Mesendoderm (in vitro differentiated cells): ENCODE results near the gene FHAD1.

Experiments
- DNase-seq: peaks from one replicate; pipeline ENCODE4 v3.0.0; 2013
- H2AK5ac ChIP-seq: 2 replicates; pipeline ENCODE4 v1.6.1; 2013; ENCODE audit warnings: low read length, inconsistent platforms
- H2BK120ac ChIP-seq: 2 replicates; pipeline ENCODE4 v1.6.1; 2013; ENCODE audit warnings: low read depth, mild to moderate bottlenecking, low read length, moderate library complexity, mixed read lengths
- H2BK15ac ChIP-seq: replicated peaks from 2 replicates; pipeline ENCODE4 v1.6.1; 2013; ENCODE audit warnings: low read depth, mild to moderate bottlenecking, moderate library complexity
- H2BK5ac ChIP-seq: 2 replicates; pipeline ENCODE4 v1.6.1; 2013; ENCODE audit warnings: low read length, inconsistent platforms
- H3K18ac ChIP-seq: 2 replicates; pipeline ENCODE4 v1.6.1; 2013; ENCODE audit warnings: mild to moderate bottlenecking, low read length, mixed read lengths
- H3K23ac ChIP-seq: one replicate; pipeline ENCODE4 v1.6.1; 2013; ENCODE audit warnings: low read length
- H3K27ac ChIP-seq: 2 replicates; pipeline ENCODE4 v1.5.1; 2013; ENCODE audit warnings: low read depth, mild to moderate bottlenecking, inconsistent platforms, low read length, moderate library complexity
- H3K27me3 ChIP-seq: 2 replicates; pipeline ENCODE4 v1.6.1; 2013; ENCODE audit warnings: low read length, control low read depth, mild to moderate bottlenecking, inconsistent platforms; ENCODE audit not compliant: insufficient read depth, poor library complexity
- H3K36me3 ChIP-seq: 2 replicates; pipeline ENCODE4 v1.6.1; 2013; ENCODE audit warnings: low read length, inconsistent platforms; ENCODE audit not compliant: control insufficient read depth, insufficient read depth
- H3K4ac ChIP-seq: one replicate; pipeline ENCODE4 v1.6.1; 2013; ENCODE audit warnings: low read depth, mild to moderate bottlenecking, low read length, moderate library complexity
- H3K4me1 ChIP-seq: 2 replicates; pipeline ENCODE4 v1.6.1; 2013; ENCODE audit warnings: low read depth, low read length, inconsistent platforms; ENCODE audit not compliant: control insufficient read depth
- H3K4me2 ChIP-seq: 2 replicates; pipeline ENCODE4 v1.6.1; 2013; ENCODE audit warnings: low read length
- H3K4me3 ChIP-seq: 2 replicates; pipeline ENCODE4 v1.5.1; 2013; ENCODE audit warnings: mild to moderate bottlenecking, low read length
- H3K56ac ChIP-seq: one replicate; pipeline ENCODE4 v1.6.1; 2013; ENCODE audit warnings: low read length
- H3K79me1 ChIP-seq: 2 replicates; pipeline ENCODE4 v1.6.1; 2013; ENCODE audit warnings: low read length, inconsistent platforms
- H3K79me2 ChIP-seq: 2 replicates; pipeline ENCODE4 v1.6.1; 2013; ENCODE audit warnings: mild to moderate bottlenecking, low read length; ENCODE audit not compliant: control insufficient read depth, insufficient read depth
- H3K9ac ChIP-seq: 2 replicates; pipeline ENCODE4 v1.6.1; 2013; ENCODE audit warnings: low read length, inconsistent platforms
- H4K5ac ChIP-seq: one replicate; pipeline ENCODE4 v1.6.1; 2013; ENCODE audit warnings: low read length
- H4K8ac ChIP-seq: one replicate; pipeline ENCODE4 v1.6.1; 2013; ENCODE audit warnings: low read depth, mild to moderate bottlenecking, control low read depth, low read length, moderate library complexity
- WGBS: extraction: QIAGEN DNeasy Blood & Tissue Kit; methylation state at CpG from one replicate; pipeline ENCODE4 v1.1.7; 2013; ENCODE audit warnings: low lambda C conversion rate, missing lambda C conversion rate; ENCODE audit not compliant: insufficient coverage; ENCODE audit errors: extremely low coverage; 5-methylcytosine and 5-hydroxymethylcytosine counted together

Gene FHAD1

GRCh38 chr1:15342408-15342967, 95.5 kb downstream of the FHAD1 start:
- no peak for DNase-seq
- Histone ChIP-seq H3K27me3 (no peaks in the 10 kb centered on the region), H3K23ac (no peak overlapping the region), H3K9ac (no peak overlapping the region), H3K27ac (no peak overlapping the region), H3K79me1 (no peaks in the 10 kb centered on the region), H3K4me3 (no peak overlapping the region), H3K4me1 (no peaks in the 10 kb centered on the region), H2BK15ac (no peak overlapping the region), H2BK120ac (no peak overlapping the region), H2AK5ac (no peak overlapping the region), H3K4me2 (no peak overlapping the region), H3K56ac (no peak overlapping the region), H3K36me3 (no peaks in the 10 kb centered on the region), H3K18ac (no peak overlapping the region), H3K4ac (no peak overlapping the region), H3K79me2 (no peaks in the 10 kb centered on the region), H4K8ac (no peak overlapping the region), H2BK5ac (no peak overlapping the region), H4K5ac (no peak overlapping the region)
- WGBS, result no CpG with 5 or more reads among the region's 4 CpGs

GRCh38 chr1:15343099-15343498, 96.1 kb downstream of the FHAD1 start:
- no peak overlapping the region for H2BK120ac ChIP-seq
- H3K9ac ChIP-seq, result no peak overlapping the region
- no peak overlapping the region for H3K18ac ChIP-seq
- H4K8ac ChIP-seq, result no peak overlapping the region
- no peaks in the 10 kb centered on the region for H3K79me2 ChIP-seq
- no peaks in the 10 kb centered on the region for H3K4me1 ChIP-seq
- no peak overlapping the region for H3K4me3 ChIP-seq
- no peak overlapping the region for H3K23ac ChIP-seq
- H3K4me2 ChIP-seq, result no peak overlapping the region
- H3K36me3 ChIP-seq, result no peaks in the 10 kb centered on the region
- H3K56ac ChIP-seq, result no peak overlapping the region
- H3K27me3 ChIP-seq, result no peaks in the 10 kb centered on the region
- H3K4ac ChIP-seq, result no peak overlapping the region
- no peak overlapping the region for H2BK15ac ChIP-seq
- H3K79me1 ChIP-seq, result no peaks in the 10 kb centered on the region
- no peak overlapping the region for H3K27ac ChIP-seq
- WGBS, result no CpG with 5 or more reads among the region's 9 CpGs
- H2BK5ac ChIP-seq, result no peak overlapping the region
- H2AK5ac ChIP-seq, result no peak overlapping the region
- no peak overlapping the region for H4K5ac ChIP-seq
- DNase-seq, result no peak

- DNase-seq, result no peak
- no peaks in the 10 kb centered on the region for H3K79me1 ChIP-seq
- no CpG with 5 or more reads among the region's 11 CpGs for WGBS
These were observed 96.7 kb downstream of the FHAD1 start for GRCh38 chr1:15343729-15344128.

GRCh38 chr1:15344380-15344779, 97.4 kb downstream of the FHAD1 start:
- Histone ChIP-seq H3K56ac (no peak overlapping the region), H2AK5ac (no peak overlapping the region), H3K79me1 (no peaks in the 10 kb centered on the region), H3K4me3 (no peak overlapping the region), H4K5ac (no peak overlapping the region), H2BK5ac (no peak overlapping the region), H2BK15ac (no peak overlapping the region), H3K27ac (no peak overlapping the region), H3K27me3 (no peaks in the 10 kb centered on the region), H3K79me2 (no peaks in the 10 kb centered on the region), H2BK120ac (no peak overlapping the region), H3K23ac (no peak overlapping the region), H3K18ac (no peak overlapping the region), H3K4me1 (no peaks in the 10 kb centered on the region), H3K9ac (no peak overlapping the region), H3K4ac (no peak overlapping the region), H3K4me2 (no peak overlapping the region), H4K8ac (no peak overlapping the region), H3K36me3 (no peaks in the 10 kb centered on the region)
- no peak for DNase-seq
- no CpG with 5 or more reads among the region's 3 CpGs for WGBS

More at GRCh38 chr1:15343729-15344128, 96.7 kb downstream of the FHAD1 start:
- H3K27ac ChIP-seq, result no peak overlapping the region
- H3K4me3 ChIP-seq, result no peak overlapping the region
- H3K4ac ChIP-seq, result no peak overlapping the region
- no peak overlapping the region for H3K18ac ChIP-seq
- no peaks in the 10 kb centered on the region for H3K27me3 ChIP-seq
- no peak overlapping the region for H2AK5ac ChIP-seq
- H3K4me2 ChIP-seq, result no peak overlapping the region
- no peaks in the 10 kb centered on the region for H3K4me1 ChIP-seq
- no peaks in the 10 kb centered on the region for H3K79me2 ChIP-seq
- H2BK15ac ChIP-seq, result no peak overlapping the region
- H3K23ac ChIP-seq, result no peak overlapping the region
- H4K5ac ChIP-seq, result no peak overlapping the region
- H3K36me3 ChIP-seq, result no peaks in the 10 kb centered on the region
- H2BK5ac ChIP-seq, result no peak overlapping the region
- H2BK120ac ChIP-seq, result no peak overlapping the region
- H3K56ac ChIP-seq, result no peak overlapping the region
- H3K9ac ChIP-seq, result no peak overlapping the region
- H4K8ac ChIP-seq, result no peak overlapping the region

- Histone ChIP-seq H3K27ac (no peak overlapping the region), H3K4me1 (no peaks in the 10 kb centered on the region), H3K79me1 (no peaks in the 10 kb centered on the region), H2BK15ac (no peak overlapping the region), H3K4me3 (no peak overlapping the region), H3K23ac (no peak overlapping the region), H4K5ac (no peak overlapping the region), H3K56ac (no peak overlapping the region), H4K8ac (no peak overlapping the region), H3K18ac (no peak overlapping the region), H3K4ac (no peak overlapping the region), H2BK120ac (no peak overlapping the region), H3K79me2 (no peaks in the 10 kb centered on the region), H3K4me2 (no peak overlapping the region), H3K9ac (no peak overlapping the region), H3K36me3 (no peaks in the 10 kb centered on the region), H2AK5ac (no peak overlapping the region), H3K27me3 (no peaks in the 10 kb centered on the region), H2BK5ac (no peak overlapping the region)
- no CpG with 5 or more reads among the region's 23 CpGs for WGBS
- no peak for DNase-seq
These were observed 98.0 kb downstream of the FHAD1 start for GRCh38 chr1:15344800-15345704.
